Fibroblast of upper back skin (primary cell): Measurements from ENCODE around the gene TESK1.

Source experiments
- DNase-seq: peaks from one replicate; pipeline ENCODE4 v3.0.0-alpha.2; 2013

The TESK1 gene

GRCh38 chr9:35649431-35650340 is 44.6 kb downstream of the TESK1 start:
- DNase-seq, result peak; percentile 19

GRCh38 chr9:35650341-35651158 is 45.5 kb downstream of the TESK1 start, which contains the start of gene SIT1:
Gene SIT1, minus strand, starts transcription at chr9:35650931. Its CDS starts 78 bp downstream, at chr9:35650853.
- no peak for DNase-seq

GRCh38 chr9:35651956-35652828 is 47.1 kb downstream of the TESK1 start:
- no peak for DNase-seq

GRCh38 chr9:35652829-35653209 is 47.8 kb downstream of the TESK1 start:
- no peak for DNase-seq

- no peak for DNase-seq
These were observed 48.5 kb downstream of the TESK1 start for GRCh38 chr9:35653611-35654010.

- no peak for DNase-seq
These were observed 51.3 kb downstream of the TESK1 start for GRCh38 chr9:35656348-35656747.

GRCh38 chr9:35656831-35657545 is 51.9 kb downstream of the TESK1 start:
- DNase-seq, result peak; percentile 41

GRCh38 chr9:35657546-35658136 is 52.6 kb downstream of the TESK1 start, which contains the start of gene RMRP:
Gene RMRP, minus strand, starts transcription at chr9:35658019.
- peak; percentile 100 for DNase-seq

- peak; percentile 82 for DNase-seq
These were observed 53.3 kb downstream of the TESK1 start, which contains the start of gene CCDC107 for GRCh38 chr9:35658137-35658967. Gene CCDC107, plus strand, starts transcription at chr9:35658292. Its CDS starts 88 bp downstream, at chr9:35658380.

- peak; percentile 41 for DNase-seq
These were observed 53.8 kb downstream of the TESK1 start for GRCh38 chr9:35658968-35659220.

GRCh38 chr9:35659340-35659739 is 54.3 kb downstream of the TESK1 start:
- DNase-seq, result peak; percentile 19
